Caco-2 (cell line): ENCODE results near the gene KRTAP4-4. TPM values are rescaled to one million over a fixed set of nuclear protein-coding genes. Genes with fewer than 3 reads are reported as not detected.
"Not testable (repeated sequence)": the region's sequence is repeated elsewhere in the genome, so short reads cannot be mapped to it uniquely, and the experiment has no call there.

Experiments used
- BruUV-seq: library from RNA; stranded (reverse); fragments of 400-500 nt; replicated peaks from 2 replicates; lab custom pipeline; 2021; lab: Mats Ljungman, UMichigan
- CTCF ChIA-PET: fragments of 300-600 bp; sonication (Branson Sonifier 250); formaldehyde crosslinking; loops from one replicate; lab custom pipeline; 2022; ENCODE audit warnings: antibody characterized with exemption; lab: Charles Lee
- POLR2A ChIA-PET: fragments of 300-600 bp; sonication (Branson Sonifier 250); formaldehyde crosslinking; loops from one replicate; lab custom pipeline; 2022; ENCODE audit warnings: antibody characterized with exemption; lab: Charles Lee
- DNase-seq, 2 experiments: peaks; one replicate each; pipeline versions ENCODE4 v3.0.0 to v3.0.0-alpha.2; 2020 to 2022
- H3K27me3 ChIP-seq: replicated peaks from 2 replicates; pipeline ENCODE4 v1.6.0; 2011; ENCODE audit warnings: low read length; ENCODE audit not compliant: control insufficient read depth, insufficient read depth
- H3K36me3 ChIP-seq: 2 replicates; pipeline ENCODE4 v1.5.1; 2011; ENCODE audit warnings: low read length; ENCODE audit not compliant: control insufficient read depth, insufficient read depth
- H3K4me1 ChIP-seq: fragments of 250-450 bp; sonication (Bioruptor Pico); 2 replicates; pipeline ENCODE4 v1.5.1; 2020; ENCODE audit warnings: mild to moderate bottlenecking
- H3K4me3 ChIP-seq: 2 replicates; pipeline ENCODE4 v1.5.1; 2011; ENCODE audit warnings: low read depth, mild to moderate bottlenecking, control low read depth, low read length
- H3K9me3 ChIP-seq: fragments of 250-450 bp; sonication (Bioruptor Pico); 2 replicates; pipeline ENCODE4 v1.5.1; 2020; ENCODE audit warnings: mild to moderate bottlenecking, moderate library complexity
- H3K27ac Mint-ChIP-seq: one replicate; pipeline ENCODE4 v1.8.0; 2022; ENCODE audit warnings: mixed read lengths; ENCODE audit not compliant: unreplicated experiment
- H3K27me3 Mint-ChIP-seq: one replicate; pipeline ENCODE4 v1.8.0; 2022; ENCODE audit warnings: mixed read lengths; ENCODE audit not compliant: insufficient read depth, unreplicated experiment
- H3K36me3 Mint-ChIP-seq: one replicate; pipeline ENCODE4 v1.8.0; 2022; ENCODE audit warnings: mild to moderate bottlenecking, mixed read lengths; ENCODE audit not compliant: insufficient read depth, unreplicated experiment
- H3K4me1 Mint-ChIP-seq: one replicate; pipeline ENCODE4 v1.8.0; 2022; ENCODE audit warnings: low read depth, mixed read lengths; ENCODE audit not compliant: unreplicated experiment
- H3K4me3 Mint-ChIP-seq: one replicate; pipeline ENCODE4 v1.8.0; 2022; ENCODE audit warnings: mild to moderate bottlenecking, moderate library complexity, mixed read lengths; ENCODE audit not compliant: unreplicated experiment
- H3K9me3 Mint-ChIP-seq: one replicate; pipeline ENCODE4 v1.8.0; 2022; ENCODE audit warnings: mixed read lengths; ENCODE audit not compliant: unreplicated experiment
- intact Hi-C: fragments of 100-400 bp; cut with micrococcal nuclease; formaldehyde crosslinking; loops from one replicate; pipeline ENCODE4 v1.10.0; 2022; ENCODE audit not compliant: unreplicated experiment
- total RNA-seq: library from RNA; stranded (reverse); gene quantifications from 2 replicates; pipeline ENCODE4 v1.2.3, GENCODE V29; 2022
- TF ChIP-seq, protein P1 (sequence below), 2 experiments: fragments of 200-600 bp in 1 of 2; IDR thresholded peaks; 1 replicate in 1 of 2; 2 replicates in 1 of 2; pipeline versions ENCODE4 v1.5.1 to v1.8.0; 2011 to 2022; ENCODE audit warnings: antibody characterized with exemption in 1 of 2, control low read depth in 1 of 2, inconsistent platforms in 1 of 2, low read depth in 1 of 2, low read length in 1 of 2, mild to moderate bottlenecking in 1 of 2, moderate library complexity in 1 of 2; ENCODE audit not compliant: insufficient read depth in 1 of 2, severe bottlenecking in 1 of 2, unreplicated experiment in 1 of 2

KRTAP4-4 gene
- total RNA-seq, 1 experiment from 2014 or later = not detected

DNA sequence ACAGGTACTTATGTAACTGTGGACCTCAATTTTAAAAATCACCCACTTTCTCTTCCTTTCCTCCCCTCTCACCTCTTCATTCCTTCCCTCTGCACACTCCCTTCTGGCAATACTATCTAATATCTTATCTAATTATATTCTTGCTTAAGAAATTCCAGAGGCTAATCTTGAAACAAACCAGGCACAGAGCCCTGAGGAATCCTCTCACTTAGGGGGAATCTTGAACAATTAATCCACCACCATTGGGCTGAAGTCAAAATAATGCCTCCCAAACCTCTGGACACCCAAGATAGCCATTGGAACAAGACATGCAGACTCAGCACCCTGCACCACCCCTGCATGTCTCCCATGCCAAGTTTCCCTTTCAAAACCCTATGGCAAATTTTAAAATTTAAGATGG is 19.2 kb downstream of the KRTAP4-4 start:
- H3K27me3 Mint-ChIP-seq = no peaks in the 10 kb centered on the region
- no peak for DNase-seq
- H3K27ac Mint-ChIP-seq = no peak overlapping the region

DNA sequence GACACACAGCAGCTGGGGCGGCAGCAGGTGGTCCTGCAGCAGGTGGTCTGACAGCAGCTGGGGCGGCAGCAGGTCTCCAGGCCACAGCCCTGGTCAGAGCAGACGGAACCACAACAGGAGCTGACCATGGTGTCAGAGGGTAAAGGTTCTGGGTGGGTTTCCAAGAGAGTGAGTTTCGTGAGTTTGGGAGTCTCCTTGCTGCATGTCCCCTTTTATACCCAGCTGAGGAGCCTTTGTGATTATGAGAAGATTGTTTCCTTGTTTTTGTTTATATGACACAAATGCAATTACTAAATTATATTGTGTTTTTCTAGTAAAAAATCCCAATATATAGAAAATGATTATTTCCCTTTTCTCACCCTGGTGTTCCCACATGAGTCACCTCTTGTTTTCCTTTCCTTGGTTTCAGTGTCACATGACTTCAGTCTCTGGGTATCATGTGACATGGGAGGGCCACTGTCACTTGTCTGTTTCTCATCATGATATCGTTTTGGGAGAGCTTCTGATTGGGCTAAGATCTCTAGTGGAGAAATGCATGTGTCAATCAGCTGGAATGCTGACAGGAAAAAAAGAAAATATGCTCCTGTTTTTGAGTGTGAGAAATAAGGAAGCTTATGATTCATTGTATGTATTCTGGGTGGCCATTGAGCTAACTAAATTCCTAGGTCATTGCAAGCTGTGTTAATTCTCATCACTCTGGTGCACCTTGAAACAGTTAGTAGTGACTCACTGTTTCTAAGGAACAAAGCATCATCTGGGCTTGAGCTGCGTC is 20.0 kb downstream of the KRTAP4-4 start, which contains the start of gene KRTAP4-6:
KRTAP4-6 (minus strand) TSS at position 185 of the 772 bp plus-strand sequence; CDS start at position 128, 57 bp downstream.
- Mint-ChIP-seq H3K9me3 (peaks cover 93% of the 10 kb centered on the region), H3K4me1 (no peaks in the 10 kb centered on the region), H3K27me3 (no peaks in the 10 kb centered on the region), H3K36me3 (no peaks in the 10 kb centered on the region), H3K4me3 (no peak within 1 kb of the TSS), H3K27ac (no peak within 1 kb of the TSS)
- TF ChIP-seq, protein P1, sequence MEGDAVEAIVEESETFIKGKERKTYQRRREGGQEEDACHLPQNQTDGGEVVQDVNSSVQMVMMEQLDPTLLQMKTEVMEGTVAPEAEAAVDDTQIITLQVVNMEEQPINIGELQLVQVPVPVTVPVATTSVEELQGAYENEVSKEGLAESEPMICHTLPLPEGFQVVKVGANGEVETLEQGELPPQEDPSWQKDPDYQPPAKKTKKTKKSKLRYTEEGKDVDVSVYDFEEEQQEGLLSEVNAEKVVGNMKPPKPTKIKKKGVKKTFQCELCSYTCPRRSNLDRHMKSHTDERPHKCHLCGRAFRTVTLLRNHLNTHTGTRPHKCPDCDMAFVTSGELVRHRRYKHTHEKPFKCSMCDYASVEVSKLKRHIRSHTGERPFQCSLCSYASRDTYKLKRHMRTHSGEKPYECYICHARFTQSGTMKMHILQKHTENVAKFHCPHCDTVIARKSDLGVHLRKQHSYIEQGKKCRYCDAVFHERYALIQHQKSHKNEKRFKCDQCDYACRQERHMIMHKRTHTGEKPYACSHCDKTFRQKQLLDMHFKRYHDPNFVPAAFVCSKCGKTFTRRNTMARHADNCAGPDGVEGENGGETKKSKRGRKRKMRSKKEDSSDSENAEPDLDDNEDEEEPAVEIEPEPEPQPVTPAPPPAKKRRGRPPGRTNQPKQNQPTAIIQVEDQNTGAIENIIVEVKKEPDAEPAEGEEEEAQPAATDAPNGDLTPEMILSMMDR (IDR thresholded peaks at IDR 0.05; ENCODE audit: insufficient read depth in 1 of 2, low read depth in 1 of 2, low read length in 1 of 2, severe bottlenecking in 1 of 2, unreplicated experiment in 1 of 2) = no peak
- H3K4me3 ChIP-seq = no peak within 1 kb of the TSS
- no peak for DNase-seq
- intact Hi-C loops = no loop called here
- no peaks in the 10 kb centered on the region for H3K36me3 ChIP-seq
- BruUV-seq = no TSS peak
- POLR2A ChIA-PET = no interaction called here
- CTCF ChIA-PET = no interaction called here
- H3K4me1 ChIP-seq = no peaks in the 10 kb centered on the region
- H3K27me3 ChIP-seq = no peaks in the 10 kb centered on the region
- H3K9me3 ChIP-seq = peaks cover 24% of the 10 kb centered on the region

More for the DNA sequence above, 19.2 kb downstream of the KRTAP4-4 start:
- Mint-ChIP-seq H3K4me3 (no peak overlapping the region), H3K36me3 (no peaks in the 10 kb centered on the region), H3K9me3 (peaks cover 88% of the 10 kb centered on the region), H3K4me1 (no peaks in the 10 kb centered on the region)
- intact Hi-C loops = no loop called here
- Histone ChIP-seq H3K27me3 (no peaks in the 10 kb centered on the region), H3K4me1 (no peaks in the 10 kb centered on the region), H3K9me3 (peaks cover 24% of the 10 kb centered on the region), H3K36me3 (no peaks in the 10 kb centered on the region), H3K4me3 (no peak overlapping the region)
- ChIA-PET CTCF (interaction anchor here (0.6 kb wide), 1 partner anchor 48 kb away, joined by 5 read pairs; no protein-coding TSS in a partner anchor), POLR2A (no interaction called here)
- TF ChIP-seq, protein P1 (IDR thresholded peaks at IDR 0.05; ENCODE audit: insufficient read depth in 1 of 2, low read depth in 1 of 2, low read length in 1 of 2, severe bottlenecking in 1 of 2, unreplicated experiment in 1 of 2) = no peak
- BruUV-seq = no TSS peak

GRCh38 chr17:41139865-41140264 is 20.7 kb downstream of the KRTAP4-4 start:
- H3K36me3 Mint-ChIP-seq, POLR2A ChIA-PET, H3K27me3 ChIP-seq, DNase-seq, BruUV-seq, CTCF ChIA-PET, H3K4me3 Mint-ChIP-seq, H3K27me3 Mint-ChIP-seq, H3K4me3 ChIP-seq, H3K36me3 ChIP-seq, intact Hi-C loops, H3K27ac Mint-ChIP-seq, H3K4me1 Mint-ChIP-seq, H3K4me1 ChIP-seq: not testable (repeated sequence)
- H3K9me3 ChIP-seq = peaks cover 24% of the 10 kb centered on the region
- peaks cover 87% of the 10 kb centered on the region for H3K9me3 Mint-ChIP-seq
